Activated CD8-positive, alpha-beta memory T cell treated with anti-CD3 and anti-CD28 coated beads, Interleukin-2, amount 10 ng/mL, durations not matched to agents 7 days and 5 days (primary cell): Measurements from ENCODE around the gene KIF19. TPM values are rescaled to one million over a fixed set of nuclear protein-coding genes. Genes with fewer than 3 reads are reported as not detected.

Experiments
- ATAC-seq: fragments of 150-1000 bp; cut with Tn5 transposase; one replicate; pipeline ENCODE4 v1.10.0; 2021; ENCODE audit warnings: moderate library complexity
- CTCF ChIA-PET: fragments of 350-600 bp; sonication (Branson Sonifier 250); formaldehyde crosslinking; loops from one replicate; lab custom pipeline; 2021; ENCODE audit warnings: antibody characterized with exemption; lab: Charles Lee
- DNase-seq: peaks from one replicate; pipeline ENCODE4 v3.0.0-alpha.2; 2020
- H3K27ac Mint-ChIP-seq: one replicate; pipeline ENCODE4 v1.8.0; 2021; ENCODE audit warnings: mild to moderate bottlenecking, mixed read lengths
- H3K27me3 Mint-ChIP-seq: one replicate; pipeline ENCODE4 v1.8.0; 2021; ENCODE audit warnings: mixed read lengths
- H3K36me3 Mint-ChIP-seq: one replicate; pipeline ENCODE4 v1.8.0; 2021; ENCODE audit warnings: mild to moderate bottlenecking, mixed read lengths
- H3K4me1 Mint-ChIP-seq: one replicate; pipeline ENCODE4 v1.8.0; 2021; ENCODE audit warnings: mixed read lengths
- H3K4me3 Mint-ChIP-seq: one replicate; pipeline ENCODE4 v1.8.0; 2021; ENCODE audit warnings: mild to moderate bottlenecking, moderate library complexity, mixed read lengths
- H3K9me3 Mint-ChIP-seq: one replicate; pipeline ENCODE4 v1.8.0; 2022; ENCODE audit warnings: low read depth, mixed read lengths
- total RNA-seq, 2 experiments: library from RNA; stranded (reverse); gene quantifications; one replicate each; pipeline ENCODE4 v1.2.3, GENCODE V29; 2021

The KIF19 gene
- total RNA-seq, 2 experiments from 2014 or later: 0.42 to 1.6 TPM

DNA sequence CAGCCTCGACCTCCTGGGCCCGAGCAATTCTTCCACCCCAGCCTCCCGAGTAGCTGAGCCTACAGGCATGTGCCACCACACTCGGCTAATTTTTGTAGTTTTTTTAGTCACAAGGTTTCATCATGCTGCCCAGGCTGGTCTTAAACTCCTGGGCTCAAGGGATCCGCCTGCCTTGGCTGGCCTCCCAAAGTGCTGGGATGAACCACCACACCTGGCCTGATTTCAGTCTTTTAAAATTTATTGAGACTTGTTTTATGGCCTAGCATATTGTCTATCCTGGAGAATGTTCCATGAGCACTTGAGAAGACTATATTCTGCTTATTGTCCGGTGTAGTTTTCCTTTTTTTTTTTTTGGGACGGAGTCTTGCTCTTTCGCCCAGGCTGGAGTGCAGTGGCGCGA, 33.5 kb upstream of the KIF19 start:
- Mint-ChIP-seq H3K36me3 (no peaks in the 10 kb centered on the region), H3K27ac (no peak overlapping the region), H3K27me3 (no peaks in the 10 kb centered on the region), H3K4me3 (no peak overlapping the region), H3K9me3 (no peaks in the 10 kb centered on the region), H3K4me1 (peaks cover 39% of the 10 kb centered on the region)
- ATAC-seq (no peak), DNase-seq (no peak)
- CTCF ChIA-PET: interaction anchor here (1.2 to 1.3 kb wide), 2 partner anchors 9 to 166 kb away, joined by 3 to 4 read pairs; no protein-coding TSS in a partner anchor

DNA sequence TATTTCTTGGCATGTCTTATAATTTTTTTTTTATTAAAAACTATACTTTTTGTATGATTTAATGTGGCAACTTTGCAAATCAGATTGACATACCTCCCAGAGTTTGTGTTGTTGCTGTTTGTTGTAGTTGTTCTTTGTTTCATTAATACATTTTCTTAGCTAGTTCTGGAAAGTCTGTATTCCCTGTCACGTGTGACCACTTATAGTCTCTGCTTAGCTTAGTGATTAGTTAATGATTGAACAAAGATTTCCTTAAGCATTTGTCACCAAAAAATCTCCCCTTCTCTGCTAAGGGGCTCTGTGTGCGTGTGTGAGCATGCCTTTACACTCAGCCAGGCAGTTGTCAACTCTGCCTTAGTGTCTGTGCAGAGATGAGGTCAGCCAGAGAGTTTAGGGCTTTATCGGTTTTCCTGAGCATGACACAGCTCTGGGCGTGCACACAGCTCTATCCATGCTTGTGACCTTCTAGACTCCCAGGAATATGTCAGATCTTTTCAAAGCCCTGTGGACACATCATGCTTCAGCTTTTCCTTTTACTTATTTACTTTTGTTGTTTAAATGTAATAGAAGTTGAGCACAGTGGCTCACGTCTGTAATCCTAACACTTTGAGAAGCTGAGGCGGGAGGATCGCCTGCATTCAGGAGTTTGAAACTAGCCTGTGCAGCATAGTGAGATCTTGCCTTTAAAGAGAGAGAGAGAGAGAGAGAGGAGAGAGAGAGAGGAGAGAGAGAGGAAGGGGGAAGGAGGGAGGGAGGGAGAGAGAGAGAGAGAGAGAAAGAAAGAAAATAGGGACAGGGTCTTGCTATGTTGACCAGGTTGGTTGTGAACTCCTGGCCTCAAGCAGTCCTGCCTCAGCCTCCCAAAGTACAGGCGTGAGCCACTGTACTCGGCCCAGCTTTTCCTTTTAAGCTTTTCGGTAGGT, 30.1 kb upstream of the KIF19 start:
- no peak overlapping the region for H3K4me3 Mint-ChIP-seq
- peaks cover 20% of the 10 kb centered on the region for H3K4me1 Mint-ChIP-seq
- no peak overlapping the region for H3K27ac Mint-ChIP-seq
- H3K36me3 Mint-ChIP-seq: no peaks in the 10 kb centered on the region
- no peaks in the 10 kb centered on the region for H3K9me3 Mint-ChIP-seq
- peaks cover 3% of the 10 kb centered on the region for H3K27me3 Mint-ChIP-seq
- DNase-seq (no peak), ATAC-seq (no peak)
- CTCF ChIA-PET: interaction anchor here (0.9 to 5.8 kb wide), 18 partner anchors 10 to 159 kb away, joined by 3 to 45 read pairs (median 5); partner anchors contain the start of genes BTBD17 and TTYH2

DNA sequence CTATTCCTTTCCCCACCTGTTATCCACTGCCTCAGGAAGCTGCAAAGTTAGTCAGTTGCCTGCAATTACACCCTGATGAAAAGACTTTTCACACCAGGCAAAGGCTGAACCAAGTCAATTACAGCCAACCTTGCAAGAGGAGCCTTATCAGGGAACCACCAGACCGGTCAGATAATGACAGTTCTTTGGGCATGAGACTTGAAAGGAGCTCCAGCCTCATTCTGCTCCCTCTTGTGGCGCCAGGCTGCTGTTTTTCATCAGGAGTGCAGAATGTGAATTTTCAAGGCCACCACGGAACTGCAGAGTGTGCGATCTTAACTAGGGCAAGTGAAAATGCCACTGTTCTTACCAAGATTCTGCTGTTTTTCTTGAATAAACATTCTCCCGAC, 29.5 kb upstream of the KIF19 start:
- CTCF ChIA-PET: interaction anchor here (0.8 to 5.8 kb wide), 17 partner anchors 9 to 159 kb away, joined by 3 to 45 read pairs (median 5); partner anchors contain the start of genes BTBD17, DNAI2 and TTYH2
- Mint-ChIP-seq H3K4me3 (no peak overlapping the region), H3K27ac (no peak overlapping the region), H3K9me3 (no peaks in the 10 kb centered on the region), H3K4me1 (peaks cover 23% of the 10 kb centered on the region), H3K36me3 (no peaks in the 10 kb centered on the region), H3K27me3 (peaks cover 3% of the 10 kb centered on the region)
- DNase-seq: peak; percentile 64
- no peak for ATAC-seq

DNA sequence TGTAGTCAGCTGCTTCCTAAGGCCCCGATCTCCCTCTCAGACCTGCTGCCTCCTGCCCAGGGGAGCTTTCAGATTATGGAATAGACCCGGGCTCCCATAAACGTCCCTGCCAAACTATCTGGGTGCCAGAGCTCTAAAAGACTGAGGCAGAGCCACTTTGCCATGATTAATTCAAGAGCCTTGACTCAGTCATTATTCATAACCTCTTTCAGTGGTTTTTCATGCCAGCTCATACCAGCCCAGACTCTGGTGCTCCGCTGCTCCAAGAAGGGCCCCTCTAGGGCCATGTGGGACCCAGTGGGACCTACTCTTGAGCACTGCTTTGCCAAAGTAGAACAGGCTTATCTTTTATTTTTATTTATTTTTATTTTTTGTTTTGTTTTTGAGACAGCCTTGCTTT, 28.1 kb upstream of the KIF19 start:
- no peaks in the 10 kb centered on the region for H3K9me3 Mint-ChIP-seq
- peaks cover 3% of the 10 kb centered on the region for H3K27me3 Mint-ChIP-seq
- ATAC-seq: peak; percentile 68
- H3K36me3 Mint-ChIP-seq: no peaks in the 10 kb centered on the region
- peaks cover 23% of the 10 kb centered on the region for H3K4me1 Mint-ChIP-seq
- H3K4me3 Mint-ChIP-seq: no peak overlapping the region
- DNase-seq: peak; percentile 49
- CTCF ChIA-PET: interaction anchor here (0.7 to 5.8 kb wide), 9 partner anchors 14 to 227 kb away, joined by 3 to 45 read pairs (median 6); partner anchors contain the start of genes RPL38 and TTYH2
- H3K27ac Mint-ChIP-seq: no peak overlapping the region

DNA sequence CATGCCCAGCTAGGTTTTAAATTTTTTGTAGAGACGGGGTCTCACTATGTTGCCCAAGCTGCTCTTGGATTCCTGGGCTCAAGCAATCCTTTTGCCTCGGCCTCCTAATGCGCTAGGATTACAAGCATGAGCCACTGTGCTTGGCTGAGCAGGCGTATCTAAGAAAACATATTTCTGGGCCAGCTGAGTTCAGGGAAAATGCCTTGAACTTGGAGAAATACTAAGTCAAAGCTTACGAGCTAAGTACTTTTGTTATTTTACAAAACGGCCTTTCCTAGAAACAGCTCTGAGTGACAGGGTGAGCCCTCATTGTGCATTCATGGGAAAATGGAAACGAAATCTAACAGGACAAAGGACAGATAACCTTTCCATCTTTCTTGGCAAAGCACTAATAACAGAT, 27.2 kb upstream of the KIF19 start:
- H3K27me3 Mint-ChIP-seq: peaks cover 3% of the 10 kb centered on the region
- no peak overlapping the region for H3K4me3 Mint-ChIP-seq
- DNase-seq: no peak
- H3K4me1 Mint-ChIP-seq: peaks cover 23% of the 10 kb centered on the region
- no peak overlapping the region for H3K27ac Mint-ChIP-seq
- H3K9me3 Mint-ChIP-seq: no peaks in the 10 kb centered on the region
- ATAC-seq: no peak
- H3K36me3 Mint-ChIP-seq: no peaks in the 10 kb centered on the region
- CTCF ChIA-PET: interaction anchor here (0.9 to 5.8 kb wide), 11 partner anchors 11 to 95 kb away, joined by 3 to 45 read pairs (median 7); partner anchors contain the start of genes BTBD17, RPL38 and TTYH2

DNA sequence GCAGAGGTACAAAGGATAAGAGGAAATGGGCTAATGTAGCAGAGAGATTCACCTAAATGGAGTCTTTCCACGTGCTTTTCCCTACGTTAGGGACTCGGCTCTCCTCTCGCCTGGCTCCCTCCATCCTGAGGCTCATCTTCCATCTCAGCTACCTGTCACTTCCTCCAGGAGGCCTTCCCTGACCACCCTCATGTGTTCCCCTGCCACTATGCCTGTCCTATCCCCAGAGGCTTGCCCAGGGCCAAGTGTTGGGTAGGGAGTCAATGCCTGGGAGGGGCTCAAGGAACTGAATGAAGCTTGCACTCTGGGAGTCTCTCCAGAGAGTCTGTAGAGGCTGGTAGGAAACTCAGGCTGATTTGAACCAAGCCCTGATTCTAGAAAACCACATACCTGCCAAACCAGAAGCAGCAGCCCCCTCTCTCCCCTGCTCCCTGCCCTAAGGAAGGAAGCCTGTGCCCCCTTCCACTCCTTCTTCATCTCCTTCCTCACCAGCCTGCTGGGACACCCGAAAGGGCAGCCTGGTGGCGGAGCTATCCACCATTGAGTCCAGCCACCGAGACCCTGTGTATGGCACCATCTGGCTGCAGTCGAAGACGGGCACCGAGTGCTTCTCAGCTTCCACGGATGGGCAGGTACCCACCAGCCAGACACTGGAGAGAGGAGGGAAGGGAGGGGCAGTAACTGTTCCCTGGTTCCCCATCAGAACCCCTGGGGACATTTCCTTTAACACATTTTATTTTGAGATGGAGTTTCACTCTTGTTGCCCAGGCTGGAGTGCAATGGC, 26.6 kb upstream of the KIF19 start:
- Mint-ChIP-seq H3K4me3 (no peak overlapping the region), H3K36me3 (no peaks in the 10 kb centered on the region), H3K9me3 (no peaks in the 10 kb centered on the region), H3K4me1 (peaks cover 23% of the 10 kb centered on the region), H3K27me3 (peaks cover 3% of the 10 kb centered on the region), H3K27ac (no peak overlapping the region)
- ATAC-seq (no peak), DNase-seq (no peak)
- CTCF ChIA-PET: interaction anchor here (0.9 to 5.8 kb wide), 15 partner anchors 12 to 96 kb away, joined by 3 to 45 read pairs (median 8); partner anchors contain the start of genes BTBD17, KIF19, RPL38 and TTYH2

DNA sequence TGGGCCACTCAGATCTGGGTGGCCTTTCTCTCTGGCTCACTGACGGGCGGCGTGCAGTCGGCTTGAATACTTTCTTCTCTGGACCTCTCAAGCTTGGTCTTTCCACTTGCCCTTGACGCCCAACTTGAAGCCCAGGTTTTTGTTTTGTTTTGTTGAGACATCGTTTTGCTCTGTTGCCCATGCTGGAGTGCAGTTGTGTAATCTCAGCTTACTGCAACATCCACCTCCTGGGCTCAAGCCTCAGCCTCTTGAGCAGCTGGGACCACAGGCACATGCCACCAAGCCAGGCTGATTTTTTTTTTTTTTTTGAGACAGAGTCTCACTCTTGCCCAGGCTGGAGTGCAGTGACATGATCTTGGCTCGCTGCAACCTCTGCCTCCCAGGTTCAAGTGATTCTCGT, 22.7 kb upstream of the KIF19 start:
- peaks cover 2% of the 10 kb centered on the region for H3K36me3 Mint-ChIP-seq
- no peak overlapping the region for H3K27ac Mint-ChIP-seq
- no peak overlapping the region for H3K4me3 Mint-ChIP-seq
- H3K27me3 Mint-ChIP-seq: peaks cover 7% of the 10 kb centered on the region
- H3K9me3 Mint-ChIP-seq: no peaks in the 10 kb centered on the region
- ATAC-seq (no peak), DNase-seq (no peak)
- CTCF ChIA-PET: interaction anchor here (0.7 to 5.2 kb wide), 10 partner anchors 12 to 153 kb away, joined by 3 to 42 read pairs (median 15); partner anchors contain the start of genes BTBD17 and GPR142
- H3K4me1 Mint-ChIP-seq: peaks cover 17% of the 10 kb centered on the region

DNA sequence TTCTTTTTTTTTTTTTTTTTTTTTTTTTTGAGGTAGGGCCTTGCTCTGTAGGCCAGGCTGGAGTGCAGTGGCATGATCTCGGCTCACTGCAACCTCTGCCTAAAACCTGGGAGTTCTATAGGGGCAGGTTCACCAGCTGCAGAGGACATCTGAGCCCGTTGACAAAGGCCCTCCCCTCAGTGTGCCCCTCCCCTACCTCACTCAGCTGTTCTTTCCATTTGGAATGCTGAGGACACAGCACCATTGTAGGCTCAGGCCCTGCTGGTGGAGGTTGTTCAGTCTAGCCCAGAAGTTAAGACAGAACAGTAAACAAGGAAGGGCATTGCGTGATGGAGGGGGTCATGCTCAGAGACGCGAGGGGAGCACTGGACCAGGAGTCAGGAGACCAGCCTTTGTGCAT, 21.8 kb upstream of the KIF19 start:
- Mint-ChIP-seq H3K4me3 (no peak overlapping the region), H3K27me3 (peaks cover 7% of the 10 kb centered on the region), H3K27ac (no peak overlapping the region), H3K36me3 (peaks cover 2% of the 10 kb centered on the region), H3K9me3 (no peaks in the 10 kb centered on the region), H3K4me1 (peaks cover 18% of the 10 kb centered on the region)
- ATAC-seq: no peak
- CTCF ChIA-PET: interaction anchor here (0.7 to 5.2 kb wide), 11 partner anchors 10 to 309 kb away, joined by 3 to 42 read pairs (median 4); partner anchors contain the start of genes BTBD17 and GPR142
- DNase-seq: no peak

DNA sequence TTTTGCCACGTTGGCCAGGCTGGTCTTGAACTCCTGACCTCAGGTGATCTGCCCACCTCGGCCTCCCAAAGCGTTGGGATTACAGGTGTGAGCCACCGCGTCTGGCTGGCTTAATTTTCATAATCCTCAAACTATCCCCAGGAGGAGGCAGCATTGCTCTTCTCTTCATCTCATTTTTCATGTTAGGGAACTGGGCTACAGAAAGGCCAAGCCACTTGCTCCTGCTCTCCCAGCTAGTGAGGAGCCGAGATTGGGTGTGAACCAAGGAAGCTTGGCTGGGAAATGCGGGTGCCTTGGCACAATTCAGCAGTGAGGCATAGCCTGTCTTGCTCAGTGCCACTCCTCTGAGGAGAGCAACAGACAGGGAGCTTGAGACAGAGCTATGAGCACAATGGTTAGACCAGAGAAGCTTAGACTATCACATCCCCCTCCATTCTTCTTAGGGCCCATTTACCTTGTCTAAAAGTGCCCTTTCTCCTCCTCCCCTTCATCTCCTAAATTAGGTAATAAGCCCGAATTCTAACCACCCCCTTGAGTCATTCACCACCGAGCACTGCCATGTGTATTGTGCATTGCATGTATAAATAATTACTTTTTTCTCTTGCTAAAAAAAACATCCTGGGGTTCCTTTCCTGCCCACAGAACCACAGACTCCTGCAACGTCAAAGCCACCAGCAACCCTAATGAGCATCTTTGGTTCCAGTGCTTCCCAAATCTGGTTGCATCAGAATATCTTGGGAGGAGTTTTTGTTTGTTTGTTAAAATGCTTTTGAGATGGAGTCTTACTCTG, 20.0 kb upstream of the KIF19 start:
- CTCF ChIA-PET: interaction anchor here (0.7 to 5.2 kb wide), 17 partner anchors 10 to 226 kb away, joined by 3 to 42 read pairs (median 5); partner anchors contain the start of genes BTBD17, CD300LB and GPR142
- H3K9me3 Mint-ChIP-seq: no peaks in the 10 kb centered on the region
- H3K27ac Mint-ChIP-seq: no peak overlapping the region

DNA sequence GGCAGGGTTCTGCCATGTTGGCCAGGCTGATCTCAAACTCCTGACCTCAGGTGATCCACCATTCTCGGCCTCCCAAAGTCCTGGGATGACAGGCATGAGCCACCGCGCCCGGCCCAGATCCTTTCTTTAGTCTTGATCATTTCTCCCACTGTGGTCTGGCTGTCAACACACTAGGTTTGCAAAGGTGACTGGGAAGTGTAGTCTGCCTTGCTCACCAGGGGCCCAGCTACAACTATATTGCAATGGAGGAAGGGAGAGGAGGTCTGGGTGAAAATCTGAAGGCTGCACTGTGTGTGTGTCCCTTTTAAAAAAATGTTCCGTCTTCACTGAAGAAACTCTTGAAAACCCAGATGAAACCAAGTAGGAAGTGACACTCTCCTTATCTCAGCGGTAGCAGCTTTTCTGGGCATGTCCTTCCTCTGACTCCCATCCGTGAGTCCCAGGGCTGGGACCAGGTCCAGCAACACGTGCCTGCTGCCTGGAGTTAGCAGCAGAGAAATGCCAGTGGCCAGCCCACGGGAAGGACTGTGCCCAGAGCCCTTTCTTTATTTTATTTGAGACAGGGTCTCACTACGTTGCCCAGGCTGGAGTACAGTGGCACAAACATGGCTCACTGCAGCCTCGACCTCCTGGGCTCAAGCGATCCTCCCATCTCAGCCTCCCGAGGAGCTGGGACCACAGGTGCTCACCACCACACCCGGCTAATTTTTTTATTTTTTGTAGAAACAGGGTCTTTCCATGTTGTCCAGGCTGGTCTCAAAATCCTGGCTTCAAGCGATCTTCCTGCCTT, 17.8 kb upstream of the KIF19 start:
- H3K4me3 Mint-ChIP-seq: no peak overlapping the region
- peaks cover 15% of the 10 kb centered on the region for H3K4me1 Mint-ChIP-seq
- H3K27ac Mint-ChIP-seq: no peak overlapping the region
- H3K27me3 Mint-ChIP-seq: peaks cover 4% of the 10 kb centered on the region
- CTCF ChIA-PET: interaction anchor here (1.0 to 1.9 kb wide), 4 partner anchors 20 to 186 kb away, joined by 3 to 12 read pairs (median 4); partner anchors contain the start of gene GPR142
- DNase-seq (no peak), ATAC-seq (no peak)
- peaks cover 2% of the 10 kb centered on the region for H3K36me3 Mint-ChIP-seq
- H3K9me3 Mint-ChIP-seq: peaks cover 5% of the 10 kb centered on the region

More for the DNA sequence above, 20.0 kb upstream of the KIF19 start:
- Mint-ChIP-seq H3K36me3 (peaks cover 2% of the 10 kb centered on the region), H3K4me3 (no peak overlapping the region), H3K27me3 (peaks cover 4% of the 10 kb centered on the region), H3K4me1 (peaks cover 18% of the 10 kb centered on the region)
- no peak for DNase-seq
- ATAC-seq: peak; percentile 46

DNA sequence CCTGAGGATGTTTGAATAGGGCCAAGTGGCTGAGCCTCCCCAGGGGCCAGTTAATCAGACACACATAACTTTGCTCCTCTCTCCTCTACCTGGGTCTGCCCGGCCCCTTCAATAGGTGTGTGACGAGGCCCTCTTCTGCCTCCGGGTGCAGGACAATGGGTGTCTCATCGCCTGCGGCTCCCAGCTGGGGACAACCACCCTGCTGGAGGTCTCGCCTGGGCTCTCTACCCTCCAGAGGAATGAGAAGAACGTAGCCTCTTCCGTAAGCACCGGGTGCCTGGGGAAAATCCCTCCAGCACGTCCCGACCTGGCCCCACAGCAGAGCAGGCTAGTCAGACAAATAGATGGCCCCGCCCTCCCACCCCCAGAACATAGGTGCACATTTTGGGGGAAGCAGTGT, 16.1 kb upstream of the KIF19 start:
- ATAC-seq (no peak), DNase-seq (no peak)
- peaks cover 5% of the 10 kb centered on the region for H3K9me3 Mint-ChIP-seq
- peaks cover 2% of the 10 kb centered on the region for H3K36me3 Mint-ChIP-seq
- H3K4me1 Mint-ChIP-seq: peaks cover 15% of the 10 kb centered on the region
- H3K27ac Mint-ChIP-seq: no peak overlapping the region
- H3K27me3 Mint-ChIP-seq: peaks cover 4% of the 10 kb centered on the region
- no peak overlapping the region for H3K4me3 Mint-ChIP-seq
- CTCF ChIA-PET: no interaction called here
